ENCODE data around the gene ZBED1. TPM values are rescaled to one million over a fixed set of nuclear protein-coding genes. Genes with fewer than 3 reads are reported as not detected.

The ZBED1 gene
- total RNA-seq, 2 experiments from 2014 or later: 15.8 to 16.1 TPM

GRCh38 chrX:2511326-2511725 lies 10.6 kb upstream of the ZBED1 start:
- POLR2A ChIA-PET: no interaction called here
- TF ChIP-seq CTCF (IDR thresholded peaks at IDR 0.05): no peak
- intact Hi-C loops (cut with DNase I, micrococcal nuclease): no loop called here
- H3K27ac Mint-ChIP-seq: no peak overlapping the region
- DNase-seq (no peak), ATAC-seq (ENCODE audit: poor library complexity) (no peak)
- Histone ChIP-seq H3K4me1 (ENCODE audit: insufficient read depth, low read length) (no peaks in the 10 kb centered on the region), H3K36me3 (ENCODE audit: insufficient read depth, low read length) (no peaks in the 10 kb centered on the region), H3K27me3 (ENCODE audit: control insufficient read depth in 1 of 2, insufficient read depth in 2 of 2, low read length in 2 of 2) (no peaks in the 10 kb centered on the region), H3K9me3 (ENCODE audit: control insufficient read depth in 1 of 2, insufficient read depth in 1 of 2, low read length in 2 of 2) (no peaks in the 10 kb centered on the region), H3K4me3 (ENCODE audit: low read length) (no peak overlapping the region), H3K27ac (ENCODE audit: low read depth in 1 of 2, low read length in 2 of 2) (no peak overlapping the region)
- H3K36me3 Mint-ChIP-seq (ENCODE audit: low read depth): no peaks in the 10 kb centered on the region
- CTCF ChIA-PET: no interaction called here
- no peaks in the 10 kb centered on the region for H3K9me3 Mint-ChIP-seq
- no peaks in the 10 kb centered on the region for H3K4me1 Mint-ChIP-seq (ENCODE audit: low read depth)
- no peaks in the 10 kb centered on the region for H3K27me3 Mint-ChIP-seq
- no peak overlapping the region for H3K4me3 Mint-ChIP-seq

- intact Hi-C loops (cut with DNase I, micrococcal nuclease): loop anchor here in 1 of 2 experiments (10.0 kb wide), 1 partner anchor 844 kb away; no protein-coding TSS in a partner anchor
- Mint-ChIP-seq H3K27me3 (no peaks in the 10 kb centered on the region), H3K27ac (no peak overlapping the region)
Measured at GRCh38 chrX:2508648-2509335, 8.0 kb upstream of the ZBED1 start.

GRCh38 chrX:2507904-2508627 lies 7.3 kb upstream of the ZBED1 start:
- TF ChIP-seq CTCF (IDR thresholded peaks at IDR 0.05): no peak
- no peaks in the 10 kb centered on the region for H3K9me3 ChIP-seq (ENCODE audit: control insufficient read depth in 1 of 2, insufficient read depth in 1 of 2, low read length in 2 of 2)
- Mint-ChIP-seq H3K36me3 (ENCODE audit: low read depth) (no peaks in the 10 kb centered on the region), H3K4me1 (ENCODE audit: low read depth) (no peaks in the 10 kb centered on the region), H3K27ac (no peak overlapping the region), H3K27me3 (no peaks in the 10 kb centered on the region), H3K4me3 (no peak overlapping the region), H3K9me3 (no peaks in the 10 kb centered on the region)
- H3K4me1 ChIP-seq (ENCODE audit: insufficient read depth, low read length): no peaks in the 10 kb centered on the region
- no peak overlapping the region for H3K4me3 ChIP-seq (ENCODE audit: low read length)
- ChIA-PET POLR2A (no interaction called here), CTCF (no interaction called here)
- ATAC-seq (ENCODE audit: poor library complexity) (no peak), DNase-seq (no peak)
- no peak overlapping the region for H3K27ac ChIP-seq (ENCODE audit: low read depth in 1 of 2, low read length in 2 of 2)
- no peaks in the 10 kb centered on the region for H3K36me3 ChIP-seq (ENCODE audit: insufficient read depth, low read length)
- intact Hi-C loops (cut with DNase I, micrococcal nuclease): loop anchor here in 1 of 2 experiments (10.0 kb wide), 1 partner anchor 843 kb away; no protein-coding TSS in a partner anchor
- H3K27me3 ChIP-seq (ENCODE audit: control insufficient read depth in 1 of 2, insufficient read depth in 2 of 2, low read length in 2 of 2): no peaks in the 10 kb centered on the region

More at GRCh38 chrX:2508648-2509335, 8.0 kb upstream of the ZBED1 start:
- ATAC-seq (ENCODE audit: poor library complexity): no peak
- ChIA-PET POLR2A (no interaction called here), CTCF (no interaction called here)
- Mint-ChIP-seq H3K36me3 (ENCODE audit: low read depth) (no peaks in the 10 kb centered on the region), H3K9me3 (no peaks in the 10 kb centered on the region), H3K4me3 (no peak overlapping the region), H3K4me1 (ENCODE audit: low read depth) (no peaks in the 10 kb centered on the region)
- Histone ChIP-seq H3K4me1 (ENCODE audit: insufficient read depth, low read length) (no peaks in the 10 kb centered on the region), H3K9me3 (ENCODE audit: control insufficient read depth in 1 of 2, insufficient read depth in 1 of 2, low read length in 2 of 2) (no peaks in the 10 kb centered on the region), H3K27me3 (ENCODE audit: control insufficient read depth in 1 of 2, insufficient read depth in 2 of 2, low read length in 2 of 2) (no peaks in the 10 kb centered on the region), H3K36me3 (ENCODE audit: insufficient read depth, low read length) (no peaks in the 10 kb centered on the region), H3K27ac (ENCODE audit: low read depth in 1 of 2, low read length in 2 of 2) (no peak overlapping the region), H3K4me3 (ENCODE audit: low read length) (no peak overlapping the region)
- DNase-seq: no peak
- TF ChIP-seq CTCF (IDR thresholded peaks at IDR 0.05): no peak
